H1 (cell line): Measurements from ENCODE around the gene JDP2. TPM values are rescaled to one million over a fixed set of nuclear protein-coding genes. Genes with fewer than 3 reads are reported as not detected.

ENCODE experiments used
- ASH2L ChIP-seq: fragments of 200-600, 300-600 bp; sonication (generic); IDR thresholded peaks from one replicate; pipeline ENCODE4 v1.7.1; 2017; ENCODE audit warnings: low read length
- HDAC2 ChIP-seq, 2 experiments: fragments of 300-600 bp in 1 of 2; sonication (generic) in 1 of 2; IDR thresholded peaks; 2 replicates each; pipeline ENCODE4 v1.6.1; 2011 to 2012; ENCODE audit warnings: low read depth in 2 of 2, low read length in 2 of 2, mild to moderate bottlenecking in 2 of 2, moderate library complexity in 2 of 2, borderline replicate concordance in 1 of 2, inconsistent platforms in 1 of 2
- KDM1A ChIP-seq: fragments of 200-600, 300-600 bp; sonication (generic); IDR thresholded peaks from 2 replicates; pipeline ENCODE4 v1.7.1; 2016; ENCODE audit warnings: mild to moderate bottlenecking, low read length, borderline replicate concordance
- NANOG ChIP-seq: IDR thresholded peaks from 2 replicates; pipeline ENCODE4 v1.6.1; 2011; ENCODE audit warnings: low read length, low read depth, mild to moderate bottlenecking, inconsistent platforms; ENCODE audit not compliant: insufficient read depth, poor library complexity, severe bottlenecking
- polyA plus RNA-seq, 7 experiments: library from polyadenylated mRNA; depleted of rRNA in 3 of 7; stranded (reverse) in 5 of 7; unstranded in 2 of 7; fragments of >200 nt in 5 of 7; fragments of 200-250 nt in 2 of 7; gene quantifications; 1 replicate in 5 of 7; 2 replicates in 1 of 7; 4 replicates in 1 of 7; pipeline versions ENCODE4 v1.2.1 to v1.2.3, GENCODE V29; 2011 to 2013; ENCODE audit warnings: missing spikeins in 2 of 7, mixed read lengths in 2 of 7
- total RNA-seq: library from RNA; stranded (reverse); fragmentation: NEBNext Ultra II Directional; extraction: Animal tissue kit (Norgen Biotek cat#: 25700); gene quantifications from 2 replicates; pipeline ENCODE4 v1.2.1, GENCODE V29; 2021
- TF ChIP-seq, protein P1 (sequence below): fragments of 300-600 bp; sonication (generic); IDR thresholded peaks from 2 replicates; pipeline ENCODE4 v1.7.1; 2012; ENCODE audit warnings: low read length, moderate library complexity, mild to moderate bottlenecking, inconsistent platforms; ENCODE audit not compliant: insufficient replicate concordance

The JDP2 gene
- total and polyA plus RNA-seq, 2 of the 8 experiments (the other 6 are each of a cell fraction or from before 2014, with no cell fraction given): 8.9 to 27.2 TPM

DNA sequence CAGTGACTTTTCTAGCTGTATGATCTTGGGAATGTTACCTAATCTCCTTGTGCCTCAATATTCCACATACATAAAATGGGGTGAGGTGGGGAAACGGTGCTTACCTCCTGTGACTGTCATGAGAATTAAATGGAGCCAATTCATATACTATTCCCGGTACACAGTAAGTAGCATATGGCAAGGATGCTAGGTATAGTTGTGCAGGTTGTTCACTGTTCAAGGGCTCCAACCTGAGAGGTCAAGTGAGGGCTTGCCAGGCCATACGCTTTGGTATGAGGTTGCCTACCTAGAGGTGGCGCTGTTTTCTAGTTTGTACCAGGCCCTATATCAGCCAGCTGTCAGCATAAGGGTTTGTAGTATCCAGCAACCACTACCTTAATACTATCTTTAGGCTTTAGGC, 90.8 kb downstream of the JDP2 start (continued):
- TF ChIP-seq, protein P1, sequence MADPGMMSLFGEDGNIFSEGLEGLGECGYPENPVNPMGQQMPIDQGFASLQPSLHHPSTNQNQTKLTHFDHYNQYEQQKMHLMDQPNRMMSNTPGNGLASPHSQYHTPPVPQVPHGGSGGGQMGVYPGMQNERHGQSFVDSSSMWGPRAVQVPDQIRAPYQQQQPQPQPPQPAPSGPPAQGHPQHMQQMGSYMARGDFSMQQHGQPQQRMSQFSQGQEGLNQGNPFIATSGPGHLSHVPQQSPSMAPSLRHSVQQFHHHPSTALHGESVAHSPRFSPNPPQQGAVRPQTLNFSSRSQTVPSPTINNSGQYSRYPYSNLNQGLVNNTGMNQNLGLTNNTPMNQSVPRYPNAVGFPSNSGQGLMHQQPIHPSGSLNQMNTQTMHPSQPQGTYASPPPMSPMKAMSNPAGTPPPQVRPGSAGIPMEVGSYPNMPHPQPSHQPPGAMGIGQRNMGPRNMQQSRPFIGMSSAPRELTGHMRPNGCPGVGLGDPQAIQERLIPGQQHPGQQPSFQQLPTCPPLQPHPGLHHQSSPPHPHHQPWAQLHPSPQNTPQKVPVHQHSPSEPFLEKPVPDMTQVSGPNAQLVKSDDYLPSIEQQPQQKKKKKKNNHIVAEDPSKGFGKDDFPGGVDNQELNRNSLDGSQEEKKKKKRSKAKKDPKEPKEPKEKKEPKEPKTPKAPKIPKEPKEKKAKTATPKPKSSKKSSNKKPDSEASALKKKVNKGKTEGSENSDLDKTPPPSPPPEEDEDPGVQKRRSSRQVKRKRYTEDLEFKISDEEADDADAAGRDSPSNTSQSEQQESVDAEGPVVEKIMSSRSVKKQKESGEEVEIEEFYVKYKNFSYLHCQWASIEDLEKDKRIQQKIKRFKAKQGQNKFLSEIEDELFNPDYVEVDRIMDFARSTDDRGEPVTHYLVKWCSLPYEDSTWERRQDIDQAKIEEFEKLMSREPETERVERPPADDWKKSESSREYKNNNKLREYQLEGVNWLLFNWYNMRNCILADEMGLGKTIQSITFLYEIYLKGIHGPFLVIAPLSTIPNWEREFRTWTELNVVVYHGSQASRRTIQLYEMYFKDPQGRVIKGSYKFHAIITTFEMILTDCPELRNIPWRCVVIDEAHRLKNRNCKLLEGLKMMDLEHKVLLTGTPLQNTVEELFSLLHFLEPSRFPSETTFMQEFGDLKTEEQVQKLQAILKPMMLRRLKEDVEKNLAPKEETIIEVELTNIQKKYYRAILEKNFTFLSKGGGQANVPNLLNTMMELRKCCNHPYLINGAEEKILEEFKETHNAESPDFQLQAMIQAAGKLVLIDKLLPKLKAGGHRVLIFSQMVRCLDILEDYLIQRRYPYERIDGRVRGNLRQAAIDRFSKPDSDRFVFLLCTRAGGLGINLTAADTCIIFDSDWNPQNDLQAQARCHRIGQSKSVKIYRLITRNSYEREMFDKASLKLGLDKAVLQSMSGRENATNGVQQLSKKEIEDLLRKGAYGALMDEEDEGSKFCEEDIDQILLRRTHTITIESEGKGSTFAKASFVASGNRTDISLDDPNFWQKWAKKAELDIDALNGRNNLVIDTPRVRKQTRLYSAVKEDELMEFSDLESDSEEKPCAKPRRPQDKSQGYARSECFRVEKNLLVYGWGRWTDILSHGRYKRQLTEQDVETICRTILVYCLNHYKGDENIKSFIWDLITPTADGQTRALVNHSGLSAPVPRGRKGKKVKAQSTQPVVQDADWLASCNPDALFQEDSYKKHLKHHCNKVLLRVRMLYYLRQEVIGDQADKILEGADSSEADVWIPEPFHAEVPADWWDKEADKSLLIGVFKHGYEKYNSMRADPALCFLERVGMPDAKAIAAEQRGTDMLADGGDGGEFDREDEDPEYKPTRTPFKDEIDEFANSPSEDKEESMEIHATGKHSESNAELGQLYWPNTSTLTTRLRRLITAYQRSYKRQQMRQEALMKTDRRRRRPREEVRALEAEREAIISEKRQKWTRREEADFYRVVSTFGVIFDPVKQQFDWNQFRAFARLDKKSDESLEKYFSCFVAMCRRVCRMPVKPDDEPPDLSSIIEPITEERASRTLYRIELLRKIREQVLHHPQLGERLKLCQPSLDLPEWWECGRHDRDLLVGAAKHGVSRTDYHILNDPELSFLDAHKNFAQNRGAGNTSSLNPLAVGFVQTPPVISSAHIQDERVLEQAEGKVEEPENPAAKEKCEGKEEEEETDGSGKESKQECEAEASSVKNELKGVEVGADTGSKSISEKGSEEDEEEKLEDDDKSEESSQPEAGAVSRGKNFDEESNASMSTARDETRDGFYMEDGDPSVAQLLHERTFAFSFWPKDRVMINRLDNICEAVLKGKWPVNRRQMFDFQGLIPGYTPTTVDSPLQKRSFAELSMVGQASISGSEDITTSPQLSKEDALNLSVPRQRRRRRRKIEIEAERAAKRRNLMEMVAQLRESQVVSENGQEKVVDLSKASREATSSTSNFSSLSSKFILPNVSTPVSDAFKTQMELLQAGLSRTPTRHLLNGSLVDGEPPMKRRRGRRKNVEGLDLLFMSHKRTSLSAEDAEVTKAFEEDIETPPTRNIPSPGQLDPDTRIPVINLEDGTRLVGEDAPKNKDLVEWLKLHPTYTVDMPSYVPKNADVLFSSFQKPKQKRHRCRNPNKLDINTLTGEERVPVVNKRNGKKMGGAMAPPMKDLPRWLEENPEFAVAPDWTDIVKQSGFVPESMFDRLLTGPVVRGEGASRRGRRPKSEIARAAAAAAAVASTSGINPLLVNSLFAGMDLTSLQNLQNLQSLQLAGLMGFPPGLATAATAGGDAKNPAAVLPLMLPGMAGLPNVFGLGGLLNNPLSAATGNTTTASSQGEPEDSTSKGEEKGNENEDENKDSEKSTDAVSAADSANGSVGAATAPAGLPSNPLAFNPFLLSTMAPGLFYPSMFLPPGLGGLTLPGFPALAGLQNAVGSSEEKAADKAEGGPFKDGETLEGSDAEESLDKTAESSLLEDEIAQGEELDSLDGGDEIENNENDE: no peak
- TF ChIP-seq NANOG: no peak
- no peak for TF ChIP-seq ASH2L
- TF ChIP-seq KDM1A: peak; percentile 86
- 0 out of 4 replicates have a peak, but pooled peaks of 1 of the 2 experiments have one; percentile 42 for TF ChIP-seq HDAC2 (IDR thresholded peaks at IDR 0.05; ENCODE audit: borderline replicate concordance in 1 of 2, low read depth in 2 of 2, low read length in 2 of 2)
- TF ChIP-seq, all 59 proteins: peak for 9
